Cardiac muscle cell (in vitro differentiated cells and primary cell): ENCODE data around the gene ZNF837. TPM values are rescaled to one million over a fixed set of nuclear protein-coding genes. Genes with fewer than 3 reads are reported as not detected.
A peak's percentile ranks its signal among the peaks of the same experiment; 100 is the strongest.

Experiments
- DNase-seq, 2 donors: peaks; one replicate each; pipeline versions ENCODE4 v3.0.0 to v3.0.0-alpha.2; 2010 to 2017; ENCODE audit warnings: low read depth in 1 of 2, low spot score in 1 of 2
- H3K27ac ChIP-seq: fragments of 200-600 bp; sonication (generic); 2 replicates; pipeline ENCODE4 v1.5.1; 2016
- H3K27me3 ChIP-seq: fragments of 200-600 bp; sonication (generic); 2 replicates; pipeline ENCODE4 v1.6.0; 2016; ENCODE audit warnings: control low read depth
- H3K36me3 ChIP-seq: fragments of 200-600 bp; sonication (generic); 2 replicates; pipeline ENCODE4 v1.5.1; 2016; ENCODE audit warnings: control low read depth
- H3K4me1 ChIP-seq: fragments of 200-600 bp; sonication (generic); 2 replicates; pipeline ENCODE4 v1.8.1; 2017; ENCODE audit warnings: low read depth, mild to moderate bottlenecking, mixed run types
- H3K4me3 ChIP-seq: fragments of 200-600 bp; sonication (generic); 2 replicates; pipeline ENCODE4 v1.5.1; 2016; ENCODE audit warnings: mild to moderate bottlenecking
- H3K9me3 ChIP-seq: fragments of 200-600 bp; sonication (generic); 2 replicates; pipeline ENCODE4 v1.5.1; 2017; ENCODE audit warnings: low read depth, mild to moderate bottlenecking, control low read depth
- CTCF ChIP-seq: IDR thresholded peaks from 2 replicates; pipeline ENCODE4 v1.5.1; 2012; ENCODE audit warnings: low read depth, mild to moderate bottlenecking, low read length
- polyA plus RNA-seq: library from polyadenylated mRNA; unstranded; fragments of >200 nt; fragmentation: Nextera tagmentation; extraction: Ambion mirVana; gene quantifications from 2 replicates; pipeline ENCODE4 v1.2.1, GENCODE V29; 2016
- total RNA-seq: library from RNA; depleted of rRNA; stranded (reverse); fragments of >200 nt; gene quantifications from 2 replicates; pipeline ENCODE4 v1.2.3, GENCODE V29; 2016

ZNF837 gene
- total and polyA plus RNA-seq, 2 experiments from 2014 or later, result 8.9 to 9.1 TPM

- Histone ChIP-seq H3K4me1 (peaks cover 6% of the 10 kb centered on the region), H3K36me3 (no peaks in the 10 kb centered on the region), H3K9me3 (no peaks in the 10 kb centered on the region), H3K27me3 (peaks cover 2% of the 10 kb centered on the region), H3K4me3 (peak overlapping the region; percentile 83), H3K27ac (no peak overlapping the region)
- TF ChIP-seq CTCF, result no peak
- DNase-seq, result no peak
Observed at GRCh38 chr19:58401840-58402421, 21.1 kb upstream of the ZNF837 start.

- Histone ChIP-seq H3K27me3 (peaks cover 7% of the 10 kb centered on the region), H3K27ac (peak overlapping the region; percentile 57), H3K4me1 (peaks cover 6% of the 10 kb centered on the region), H3K36me3 (no peaks in the 10 kb centered on the region), H3K9me3 (no peaks in the 10 kb centered on the region), H3K4me3 (peak overlapping the region; percentile 83)
- peak; percentile 4 for TF ChIP-seq CTCF
- DNase-seq, result peak; percentile 99 to 100
Observed at GRCh38 chr19:58400916-58401839, 20.3 kb upstream of the ZNF837 start.

GRCh38 chr19:58400316-58400915 lies 19.6 kb upstream of the ZNF837 start:
- H3K9me3 ChIP-seq, result no peaks in the 10 kb centered on the region
- peaks cover 14% of the 10 kb centered on the region for H3K27me3 ChIP-seq
- H3K4me1 ChIP-seq, result peaks cover 6% of the 10 kb centered on the region
- no peak for TF ChIP-seq CTCF
- H3K4me3 ChIP-seq, result peak overlapping the region; percentile 35
- no peak for DNase-seq
- no peaks in the 10 kb centered on the region for H3K36me3 ChIP-seq
- no peak overlapping the region for H3K27ac ChIP-seq

- no peak overlapping the region for H3K4me3 ChIP-seq
Observed at GRCh38 chr19:58399903-58400302, 19.1 kb upstream of the ZNF837 start.

GRCh38 chr19:58398545-58398944 lies 17.7 kb upstream of the ZNF837 start:
- TF ChIP-seq CTCF, result no peak
- no peak for DNase-seq
- peaks cover 6% of the 10 kb centered on the region for H3K4me1 ChIP-seq

More at GRCh38 chr19:58399903-58400302, 19.1 kb upstream of the ZNF837 start:
- no peak for DNase-seq
- no peak for TF ChIP-seq CTCF
- H3K27me3 ChIP-seq, result peaks cover 14% of the 10 kb centered on the region
- no peaks in the 10 kb centered on the region for H3K36me3 ChIP-seq
- peaks cover 6% of the 10 kb centered on the region for H3K4me1 ChIP-seq
- no peak overlapping the region for H3K27ac ChIP-seq
- no peaks in the 10 kb centered on the region for H3K9me3 ChIP-seq

More at GRCh38 chr19:58398545-58398944, 17.7 kb upstream of the ZNF837 start:
- no peak overlapping the region for H3K4me3 ChIP-seq
- H3K36me3 ChIP-seq, result peaks cover 13% of the 10 kb centered on the region
- no peak overlapping the region for H3K27ac ChIP-seq
- no peaks in the 10 kb centered on the region for H3K9me3 ChIP-seq
- peaks cover 14% of the 10 kb centered on the region for H3K27me3 ChIP-seq
